ENCODE measurements around the gene PPP1R2. TPM values are rescaled to one million over a fixed set of nuclear protein-coding genes. Genes with fewer than 3 reads are reported as not detected.

The PPP1R2 gene
- total and polyA plus RNA-seq, 2 of the 13 experiments (the other 11 are each of a cell fraction or from before 2014, with no cell fraction given) = 36.5 to 86.5 TPM

GRCh38 chr3:195542698-195543499 lies at the start of gene PPP1R2 (continued):
- TF ChIP-seq ZHX2 (IDR thresholded peaks at IDR 0.05; ENCODE audit: low read depth) (peak; percentile 42; the same call in 1 of the 2 replicates), ZHX2 (CRISPR knock-in tag; IDR thresholded peaks at IDR 0.05; ENCODE audit: borderline replicate concordance) (peak; percentile 43; the same call in 1 of the 2 replicates), SMC3 (IDR thresholded peaks at IDR 0.05; ENCODE audit: low read length) (no peak), NCOA5 (CRISPR knock-in tag; IDR thresholded peaks at IDR 0.05) (no peak), ZNF652 (CRISPR knock-in tag; IDR thresholded peaks at IDR 0.05; ENCODE audit: borderline replicate concordance, low read depth) (no peak), CC2D1A (CRISPR knock-in tag; IDR thresholded peaks at IDR 0.05) (no peak), ZNF549 (CRISPR knock-in tag; IDR thresholded peaks at IDR 0.05) (no peak), ZNF225 (CRISPR knock-in tag; IDR thresholded peaks at IDR 0.05) (no peak), NFATC3 (CRISPR knock-in tag; IDR thresholded peaks at IDR 0.05) (no peak), SATB2 (CRISPR knock-in tag; IDR thresholded peaks at IDR 0.05) (no peak; the same call in 1 of the 2 replicates), ZNF337 (CRISPR knock-in tag; IDR thresholded peaks at IDR 0.05; ENCODE audit: borderline replicate concordance, low read depth) (no peak), ZNF34 (CRISPR knock-in tag; IDR thresholded peaks at IDR 0.05; ENCODE audit: borderline replicate concordance) (no peak), KLF12 (CRISPR knock-in tag; IDR thresholded peaks at IDR 0.05; ENCODE audit: borderline replicate concordance) (peak; percentile 42; the same call in 1 of the 2 replicates), ZBED4 (CRISPR knock-in tag; IDR thresholded peaks at IDR 0.05; ENCODE audit: borderline replicate concordance) (no peak), DMAP1 (CRISPR knock-in tag; IDR thresholded peaks at IDR 0.05) (peak; percentile 49; the same call in 1 of the 2 replicates), ZMYM4 (CRISPR knock-in tag; IDR thresholded peaks at IDR 0.05) (peak; percentile 93), NKX3-1 (CRISPR knock-in tag; IDR thresholded peaks at IDR 0.05) (peak; percentile 73), YEATS4 (CRISPR knock-in tag; IDR thresholded peaks at IDR 0.05; ENCODE audit: borderline replicate concordance) (peak; percentile 92; the same call in 1 of the 2 replicates), ZNF329 (CRISPR knock-in tag; IDR thresholded peaks at IDR 0.05; ENCODE audit: low read depth) (no peak)
